Heart right ventricle (tissue), 16 donors: ENCODE measurements around the gene NTHL1. TPM values are rescaled to one million over a fixed set of nuclear protein-coding genes. Genes with fewer than 3 reads are reported as not detected.

ENCODE experiments used
- ATAC-seq, 8 donors: fragments of 200-7000 bp; cut with Tn5 transposase; one replicate each; pipeline ENCODE4 v1.9.1; 2020; ENCODE audit warnings: mild to moderate bottlenecking in 8 of 8, moderate library complexity in 8 of 8, moderate number of reproducible peaks in 1 of 8
- DNase-seq, 2 donors: peaks; one replicate each; pipeline ENCODE4 v3.0.0-alpha.2; 2020
- H3K27ac ChIP-seq, 10 donors: fragments of 200-600 bp; sonication (generic) in 2 of 10; one replicate each; pipeline versions ENCODE4 v1.5.0 to v1.8.0; 2020 to 2022; ENCODE audit warnings: mild to moderate bottlenecking in 3 of 10
- H3K27me3 ChIP-seq, 7 donors: fragments of 200-600 bp; one replicate each; pipeline ENCODE4 v1.8.0; 2021 to 2022; ENCODE audit warnings: mild to moderate bottlenecking in 2 of 7
- H3K36me3 ChIP-seq, 9 donors: fragments of 200-600 bp; sonication (generic) in 1 of 9; one replicate each; pipeline versions ENCODE4 v1.5.0 to v1.8.0; 2020 to 2022; ENCODE audit warnings: mild to moderate bottlenecking in 2 of 9
- H3K4me1 ChIP-seq, 9 donors: fragments of 200-600 bp; sonication (generic) in 1 of 9; one replicate each; pipeline versions ENCODE4 v1.5.0 to v1.8.0; 2020 to 2022; ENCODE audit warnings: mild to moderate bottlenecking in 4 of 9
- H3K4me3 ChIP-seq, 10 donors: fragments of 200-600 bp; sonication (generic) in 2 of 10; one replicate each; pipeline versions ENCODE4 v1.5.0 to v1.8.0; 2020 to 2022; ENCODE audit warnings: mild to moderate bottlenecking in 7 of 10, moderate library complexity in 2 of 10
- H3K9me3 ChIP-seq, 11 donors: fragments of 200-600 bp in 10 of 11; sonication (generic) in 2 of 11; one replicate each; pipeline versions ENCODE4 v1.5.0 to v1.8.0; 2013 to 2022; ENCODE audit warnings: mild to moderate bottlenecking in 2 of 11, control low read depth in 1 of 11, moderate library complexity in 1 of 11
- CTCF ChIP-seq, 9 donors: fragments of 200-600 bp; sonication (generic) in 2 of 9; IDR thresholded peaks; one replicate each; pipeline versions ENCODE4 v1.5.0 to v1.8.0; 2021 to 2022; ENCODE audit warnings: antibody characterized with exemption in 9 of 9, mild to moderate bottlenecking in 5 of 9, moderate library complexity in 1 of 9
- WGBS, 2 donors: extraction: QIAGEN DNeasy Blood & Tissue Kit; methylation state at CpG; one replicate each; pipeline ENCODE4 v1.1.7; 2013; ENCODE audit warnings: inconsistent platforms in 1 of 2; 5-methylcytosine and 5-hydroxymethylcytosine counted together
- intact Hi-C, 10 donors: fragments of 100-400 bp; cut with DNase I; formaldehyde crosslinking; loops; one replicate each; pipeline versions ENCODE4 v1.11.1 to v1.14.2; 2022
- polyA plus RNA-seq, 2 donors: library from polyadenylated mRNA; stranded (reverse); fragments of 200-250 nt; gene quantifications; one replicate each; pipeline ENCODE4 v1.2.3, GENCODE V29; 2013
- total RNA-seq, 10 donors: library from RNA; stranded (reverse); fragmentation: NEBNext Ultra II Directional in 3 of 10; extraction: Animal tissue kit (Norgen Biotek cat#: 25700) in 3 of 10; gene quantifications; one replicate each; pipeline versions ENCODE4 v1.2.1 to v1.2.4, GENCODE V29; 2021 to 2023
- donor health status: Arrhythmogenic right ventricular cardiomyopathy.
- donor health status: ischemic (EF 13 %, LVEDD 7.1; RV severe dilation, severe dysfunction).
- donor health status: healthy with polysubstance abuse.
- donor health status: DM: no; HTN: yes; CAD: no.
- donor health status: DM: no; HTN: no; CAD: no.
- donor health status: ischemic (EF 25% LVEDD 6.9; RV normal size, moderate dysfunction).
- donor health status: ischemic (EF 25% LVEDD 5.7; RV mildly dilated, moderate dysfunction).
- donor health status: healthy.
- donor health status: DM: yes; HTN: yes; CAD: no.
- donor health status: Ischemic cardiomyopathy.
- donor health status: ischemic (EF 35%, LVEDD 5.7; RV mildly dilated, moderate dysfunction).
- donor health status: nonischemic (EF 11% LVEDD 7.7; RV severe dilation, severe dysfunction).
- donor health status: DM: yes; HTN: yes; CAD: no.
- donor health status: PGD.
- donor health status: ischemic (EF 29% LVEDD 5.4; RV normal size, mild dysfunction).
- donor health status: nonischemic (EF 23%, LVEDD 6.1; RV moderate dilation, normal function).

NTHL1 gene
- total and polyA plus RNA-seq, 12 donors: 9.8 to 51.9 (median 13.9) TPM

GRCh38 chr16:2082171-2082982 is 34.7 kb upstream of the NTHL1 start:
- peak overlapping the region in 8 of 10 donors; percentile 12 to 64 (median 50) for H3K27ac ChIP-seq
- intact Hi-C loops: loop anchor here in 2 of 10 donors (2.0 to 10.0 kb wide), 3 partner anchors 32 to 62 kb away; partner anchors contain the start of genes NHERF2 (in 1 of the 2) and RAB26 (in 1 of the 2)

GRCh38 chr16:2081201-2082084 is 33.8 kb upstream of the NTHL1 start:
- ATAC-seq (peak; percentile 3 to 49 (median 24)), DNase-seq (no peak)
- peaks cover 0 to 100% (median 61%) of the 10 kb centered on the region in 9 donors for H3K36me3 ChIP-seq
- H3K4me1 ChIP-seq: peaks cover 5 to 33% (median 28%) of the 10 kb centered on the region in 9 donors
- intact Hi-C loops: loop anchor here in 2 of 10 donors (2.0 to 10.0 kb wide), 3 partner anchors 31 to 63 kb away; partner anchors contain the start of genes NHERF2 (in 1 of the 2) and RAB26 (in 1 of the 2)
- H3K27me3 ChIP-seq: no peaks in the 10 kb centered on the region
- 75 to 81% methylated on average over 35 of the region's 35 CpGs for WGBS, 2 donors
- peak overlapping the region in 8 of 10 donors; percentile 12 to 64 (median 50) for H3K27ac ChIP-seq
- TF ChIP-seq CTCF (IDR thresholded peaks at IDR 0.05): no peak
- no peak overlapping the region for H3K4me3 ChIP-seq
- no peaks in the 10 kb centered on the region for H3K9me3 ChIP-seq

More at GRCh38 chr16:2082171-2082982, 34.7 kb upstream of the NTHL1 start:
- DNase-seq: peak; percentile 34 to 43
- TF ChIP-seq CTCF (IDR thresholded peaks at IDR 0.05): peak in 4 of 9 donors; percentile 11 to 27 (median 16)
- H3K9me3 ChIP-seq: no peaks in the 10 kb centered on the region
- 66 to 71% methylated on average over 32 of the region's 32 CpGs for WGBS, 2 donors
- H3K4me3 ChIP-seq: no peak overlapping the region
- H3K27me3 ChIP-seq: no peaks in the 10 kb centered on the region
- H3K4me1 ChIP-seq: peaks cover 5 to 33% (median 28%) of the 10 kb centered on the region in 9 donors
- peaks cover 0 to 100% (median 63%) of the 10 kb centered on the region in 9 donors for H3K36me3 ChIP-seq
- peak; percentile 20 to 53 (median 33) for ATAC-seq

GRCh38 chr16:2079991-2080390 is 32.4 kb upstream of the NTHL1 start:
- DNase-seq: no peak
- ATAC-seq: no peak
- H3K27me3 ChIP-seq: no peaks in the 10 kb centered on the region
- peaks cover 0 to 100% (median 59%) of the 10 kb centered on the region in 9 donors for H3K36me3 ChIP-seq
- peaks cover 5 to 33% (median 28%) of the 10 kb centered on the region in 9 donors for H3K4me1 ChIP-seq
- 94% methylated on average over 16 of the region's 16 CpGs for WGBS, 2 donors
- H3K27ac ChIP-seq: no peak overlapping the region
- H3K9me3 ChIP-seq: no peaks in the 10 kb centered on the region
- intact Hi-C loops: loop anchor here in 1 of 10 donors (10.0 kb wide), 2 partner anchors 55 to 65 kb away; partner anchors contain the start of genes NHERF2 and RAB26
- TF ChIP-seq CTCF (IDR thresholded peaks at IDR 0.05): no peak
- H3K4me3 ChIP-seq: no peak overlapping the region
